H1 (cell line): ENCODE results near the gene CADM1. TPM values are rescaled to one million over a fixed set of nuclear protein-coding genes. Genes with fewer than 3 reads are reported as not detected.

Experiments used
- CTCF ChIA-PET: fragments of 300-600 bp; sonication (Branson Sonifier 250); formaldehyde crosslinking; loops from one replicate; lab custom pipeline; 2021; ENCODE audit not compliant: partially characterized antibody; lab: Charles Lee
- POLR2A ChIA-PET: fragments of 300-600 bp; sonication (Branson Sonifier 250); formaldehyde crosslinking; loops from one replicate; lab custom pipeline; 2021; ENCODE audit warnings: inconsistent platforms; ENCODE audit not compliant: partially characterized antibody; lab: Charles Lee
- DNase-seq, 2 experiments: peaks; one replicate each; pipeline versions ENCODE4 v3.0.0 to v3.0.0-alpha.2; 2010 to 2022; ENCODE audit warnings: low spot score in 2 of 2, low read depth in 1 of 2, mixed read lengths in 1 of 2
- FAIRE-seq: peaks from 2 replicates; lab custom pipeline; 2011; peaks lifted over from hg19 to GRCh38; lab: Jason Lieb, UNC
- H2AFZ ChIP-seq: 2 replicates; pipeline ENCODE4 v1.8.1; 2012; ENCODE audit warnings: low read length, inconsistent platforms
- H2AK5ac ChIP-seq: 2 replicates; pipeline ENCODE4 v1.6.1; 2013; ENCODE audit warnings: low read depth, low read length
- H2BK120ac ChIP-seq: replicated peaks from 2 replicates; pipeline ENCODE3; 2013; ENCODE audit warnings: low read depth, low read length, inconsistent platforms
- H2BK12ac ChIP-seq: 2 replicates; pipeline ENCODE4 v1.6.1; 2013; ENCODE audit warnings: low read depth, low read length
- H2BK15ac ChIP-seq: 2 replicates; pipeline ENCODE4 v1.6.1; 2013; ENCODE audit warnings: low read length
- H2BK20ac ChIP-seq: 2 replicates; pipeline ENCODE4 v1.6.1; 2013; ENCODE audit warnings: low read length
- H2BK5ac ChIP-seq: 2 replicates; pipeline ENCODE4 v1.6.1; 2013; ENCODE audit warnings: low read depth, low read length
- H3K14ac ChIP-seq: 2 replicates; pipeline ENCODE4 v1.6.1; 2013; ENCODE audit warnings: inconsistent platforms; ENCODE audit not compliant: insufficient read length
- H3K18ac ChIP-seq: 2 replicates; pipeline ENCODE4 v1.6.1; 2013; ENCODE audit warnings: low read length; ENCODE audit errors: extremely low read depth
- H3K23ac ChIP-seq: 2 replicates; pipeline ENCODE4 v1.6.1; 2013; ENCODE audit warnings: inconsistent platforms; ENCODE audit not compliant: insufficient read length
- H3K23me2 ChIP-seq: 2 replicates; pipeline ENCODE4 v1.6.1; 2013; ENCODE audit warnings: low read depth, low read length
- H3K27ac ChIP-seq: 2 replicates; pipeline ENCODE4 v1.6.1; 2011; ENCODE audit warnings: low read depth, low read length, inconsistent platforms
- H3K27me3 ChIP-seq, 4 experiments: replicated peaks in 1 of 4; 1 replicate in 1 of 4; 2 replicates in 3 of 4; pipeline versions ENCODE4 v1.6.1 to v1.8.1; 2011 to 2013; ENCODE audit warnings: low read length in 3 of 4, mild to moderate bottlenecking in 3 of 4, inconsistent platforms in 2 of 4, mixed read lengths in 2 of 4, moderate library complexity in 1 of 4; ENCODE audit not compliant: control insufficient read depth in 3 of 4, insufficient read depth in 3 of 4; ENCODE audit errors: extremely low read depth in 1 of 4
- H3K36me3 ChIP-seq, 4 experiments: 2 replicates each; pipeline versions ENCODE4 v1.6.1 to v1.8.1; 2011 to 2013; ENCODE audit warnings: mild to moderate bottlenecking in 4 of 4, low read length in 3 of 4, moderate library complexity in 2 of 4, control low read depth in 1 of 4, inconsistent platforms in 1 of 4; ENCODE audit not compliant: insufficient read depth in 4 of 4, control insufficient read depth in 2 of 4
- H3K4ac ChIP-seq: replicated peaks from 2 replicates; pipeline ENCODE3; 2013; ENCODE audit warnings: low read length, low read depth, mixed read lengths, inconsistent platforms; ENCODE audit not compliant: insufficient read length
- H3K4me1 ChIP-seq, 4 experiments: replicated peaks in 1 of 4; 1 replicate in 1 of 4; 2 replicates in 3 of 4; pipeline versions ENCODE4 v1.6.1 to v1.8.1; 2011 to 2013; ENCODE audit warnings: low read length in 3 of 4, inconsistent platforms in 2 of 4, mixed read lengths in 1 of 4; ENCODE audit not compliant: insufficient read depth in 4 of 4, control insufficient read depth in 3 of 4
- H3K4me2 ChIP-seq, 2 experiments: 2 replicates each; pipeline versions ENCODE4 v1.6.1 to v1.8.1; 2011 to 2013; ENCODE audit warnings: low read depth in 2 of 2, low read length in 2 of 2, control low read depth in 1 of 2, inconsistent platforms in 1 of 2, mild to moderate bottlenecking in 1 of 2; ENCODE audit not compliant: insufficient read depth in 1 of 2
- H3K4me3 ChIP-seq, 4 experiments: fragments of 200-600, 300-600 bp in 1 of 4; sonication (generic), shearing (Covaris generic), sonication (Bioruptor Twin) in 1 of 4; 2 replicates each; pipeline versions ENCODE4 v1.5.1 to v1.8.1; 2011 to 2016; ENCODE audit warnings: low read length in 4 of 4, low read depth in 3 of 4, control low read depth in 2 of 4, inconsistent platforms in 2 of 4, mild to moderate bottlenecking in 2 of 4, mixed read lengths in 1 of 4, moderate library complexity in 1 of 4; ENCODE audit not compliant: insufficient read depth in 2 of 4; ENCODE audit errors: extremely low read depth in 1 of 4
- H3K56ac ChIP-seq: replicated peaks from 2 replicates; pipeline ENCODE3; 2013; ENCODE audit warnings: low read depth, mild to moderate bottlenecking, mixed read lengths, low read length, inconsistent platforms; ENCODE audit not compliant: insufficient read length
- H3K79me1 ChIP-seq: 2 replicates; pipeline ENCODE4 v1.6.1; 2013; ENCODE audit warnings: low read depth, low read length, control low read depth
- H3K79me2 ChIP-seq, 2 experiments: 2 replicates each; pipeline versions ENCODE4 v1.6.1 to v1.8.1; 2012 to 2013; ENCODE audit warnings: low read length in 2 of 2, mild to moderate bottlenecking in 2 of 2, inconsistent platforms in 1 of 2; ENCODE audit not compliant: insufficient read depth in 2 of 2, control insufficient read depth in 1 of 2
- H3K9ac ChIP-seq, 4 experiments: replicated peaks in 1 of 4; 1 replicate in 1 of 4; 2 replicates in 3 of 4; pipeline versions ENCODE4 v1.6.1 to v1.8.1; 2011 to 2013; ENCODE audit warnings: low read depth in 3 of 4, low read length in 3 of 4, control low read depth in 2 of 4, mild to moderate bottlenecking in 2 of 4, moderate library complexity in 2 of 4, inconsistent platforms in 1 of 4; ENCODE audit errors: extremely low read depth in 1 of 4
- H3K9me3 ChIP-seq, 2 experiments: 2 replicates each; pipeline versions ENCODE4 v1.6.1 to v1.8.1; 2012 to 2013; ENCODE audit warnings: mild to moderate bottlenecking in 2 of 2, moderate library complexity in 2 of 2, control low read depth in 1 of 2, inconsistent platforms in 1 of 2, low read depth in 1 of 2, low read length in 1 of 2, mixed read lengths in 1 of 2; ENCODE audit not compliant: insufficient read depth in 2 of 2
- H4K20me1 ChIP-seq, 2 experiments: replicated peaks in 1 of 2; 2 replicates each; pipeline versions ENCODE3 to v1.8.1; 2011 to 2013; ENCODE audit warnings: inconsistent platforms in 2 of 2, low read length in 2 of 2, mild to moderate bottlenecking in 1 of 2; ENCODE audit not compliant: insufficient read depth in 2 of 2, control insufficient read depth in 1 of 2
- H4K5ac ChIP-seq: 2 replicates; pipeline ENCODE4 v1.6.1; 2013; ENCODE audit warnings: low read length, low read depth, mixed read lengths, inconsistent platforms; ENCODE audit not compliant: insufficient read length
- H4K8ac ChIP-seq: 2 replicates; pipeline ENCODE4 v1.8.0; 2013; ENCODE audit warnings: mild to moderate bottlenecking, moderate library complexity, low read length, inconsistent platforms; ENCODE audit not compliant: insufficient read depth; ENCODE audit errors: extremely low read depth
- H4K91ac ChIP-seq: replicated peaks from 2 replicates; pipeline ENCODE3; 2013; ENCODE audit warnings: low read length, mixed read lengths, inconsistent platforms; ENCODE audit not compliant: insufficient read length
- HDAC2 ChIP-seq, 2 experiments: fragments of 300-600 bp in 1 of 2; sonication (generic) in 1 of 2; IDR thresholded peaks; 2 replicates each; pipeline ENCODE4 v1.6.1; 2011 to 2012; ENCODE audit warnings: low read depth in 2 of 2, low read length in 2 of 2, mild to moderate bottlenecking in 2 of 2, moderate library complexity in 2 of 2, borderline replicate concordance in 1 of 2, inconsistent platforms in 1 of 2
- JUND ChIP-seq: IDR thresholded peaks from 2 replicates; pipeline ENCODE4 v1.6.1; 2011; ENCODE audit warnings: mild to moderate bottlenecking, improper control_type of control experiment, low read length
- TBP ChIP-seq: IDR thresholded peaks from 2 replicates; pipeline ENCODE4 v1.6.1; 2011; ENCODE audit warnings: low read depth, low read length, improper control_type of control experiment
- WGBS, 2 experiments: shearing (Covaris generic) in 1 of 2; methylation state at CpG; one replicate each; pipeline versions ENCODE4 v1.1.6 to v1.1.7; 2013 to 2015; ENCODE audit warnings: low lambda C conversion rate in 2 of 2, mixed read lengths in 2 of 2, inconsistent platforms in 1 of 2, low coverage in 1 of 2, missing lambda C conversion rate in 1 of 2; ENCODE audit not compliant: insufficient replicate concordance in 2 of 2, insufficient coverage in 1 of 2, insufficient read length in 1 of 2; ENCODE audit errors: extremely low coverage in 1 of 2, missing lambda C conversion rate in 1 of 2; 5-methylcytosine and 5-hydroxymethylcytosine counted together
- polyA plus RNA-seq, 7 experiments: library from polyadenylated mRNA; depleted of rRNA in 3 of 7; stranded (reverse) in 5 of 7; unstranded in 2 of 7; fragments of >200 nt in 5 of 7; fragments of 200-250 nt in 2 of 7; gene quantifications; 1 replicate in 5 of 7; 2 replicates in 1 of 7; 4 replicates in 1 of 7; pipeline versions ENCODE4 v1.2.1 to v1.2.3, GENCODE V29; 2011 to 2013; ENCODE audit warnings: missing spikeins in 2 of 7, mixed read lengths in 2 of 7
- total RNA-seq: library from RNA; stranded (reverse); fragmentation: NEBNext Ultra II Directional; extraction: Animal tissue kit (Norgen Biotek cat#: 25700); gene quantifications from 2 replicates; pipeline ENCODE4 v1.2.1, GENCODE V29; 2021

CADM1 gene
- total and polyA plus RNA-seq, 2 of the 8 experiments (the other 6 are each of a cell fraction or from before 2014, with no cell fraction given) = 8.3 to 25.3 TPM

- H3K4ac ChIP-seq = no peak overlapping the region
- no peaks in the 10 kb centered on the region for H3K9me3 ChIP-seq
- no peaks in the 10 kb centered on the region for H3K27me3 ChIP-seq
- H3K79me2 ChIP-seq = no peaks in the 10 kb centered on the region
- ChIA-PET POLR2A (no interaction called here), CTCF (interaction anchor here (1.8 kb wide), 1 partner anchor 52 kb away, joined by 3 read pairs; no protein-coding TSS in a partner anchor)
- H2AK5ac ChIP-seq = peak overlapping the region; percentile 42; the same call in 1 of the 2 replicates
- no peak overlapping the region for H4K5ac ChIP-seq
- 0 out of 2 replicates have a peak overlapping the region, but pooled peaks have one; percentile 24 for H3K27ac ChIP-seq
- peak overlapping the region; percentile 35; the same call in 1 of the 2 replicates for H2BK12ac ChIP-seq
- H3K23ac ChIP-seq = no peak overlapping the region
- H4K8ac ChIP-seq = no peak overlapping the region
- H3K4me3 ChIP-seq = peak overlapping the region in 1 of 4 experiments; percentile 3; a peak in 1 of 8 replicates
- TF ChIP-seq JUND (0 out of 2 replicates have a peak, but pooled peaks have one; percentile 13), HDAC2 (IDR thresholded peaks at IDR 0.05; ENCODE audit: borderline replicate concordance in 1 of 2, low read depth in 2 of 2, low read length in 2 of 2) (no peak), TBP (no peak)
- H3K56ac ChIP-seq = no peak overlapping the region
- H3K4me1 ChIP-seq = peaks cover 4 to 13% (median 10%) of the 10 kb centered on the region in 4 experiments
- peak overlapping the region in 1 of 2 experiments; percentile 46; a peak in 1 of 4 replicates for H3K4me2 ChIP-seq
- DNase-seq = no peak
- no peak overlapping the region for H3K14ac ChIP-seq
- H2BK15ac ChIP-seq = no peak overlapping the region
- H3K79me1 ChIP-seq = no peaks in the 10 kb centered on the region
- no peak overlapping the region for H3K9ac ChIP-seq
- H2BK20ac ChIP-seq = no peak overlapping the region
- H3K36me3 ChIP-seq = no peaks in the 10 kb centered on the region
- H2BK5ac ChIP-seq = peak overlapping the region; percentile 45; the same call in 1 of the 2 replicates
- no peak for FAIRE-seq
- peak overlapping the region; percentile 43; the same call in 1 of the 2 replicates for H3K18ac ChIP-seq
- no peak overlapping the region for H2BK120ac ChIP-seq
- 71% methylated on average over 5 of the region's 5 CpGs; no CpG with 5 or more reads in 1 of the 2 experiments for WGBS, 2 experiments
- H4K91ac ChIP-seq = no peak overlapping the region
- no peaks in the 10 kb centered on the region for H3K23me2 ChIP-seq
- H2AFZ ChIP-seq = no peak overlapping the region
- H4K20me1 ChIP-seq = no peaks in the 10 kb centered on the region
Observed at GRCh38 chr11:115222218-115222862, 281.9 kb downstream of the CADM1 start.
